ENCODE results near the gene SAMD3. TPM values are rescaled to one million over a fixed set of nuclear protein-coding genes. Genes with fewer than 3 reads are reported as not detected.

SAMD3 gene
- total RNA-seq, 1 experiment from 2014 or later: 0.39 TPM

GRCh38 chr6:130229645-130230044, 6.9 kb upstream of the SAMD3 start:
- H3T11ph ChIP-seq (ENCODE audit: low read length): no peak overlapping the region
- H3K56ac ChIP-seq (ENCODE audit: insufficient read length, low read depth, low read length): no peak overlapping the region
- no peak overlapping the region for H2BK12ac ChIP-seq (ENCODE audit: insufficient read length, low read depth, low read length)
- TF ChIP-seq, protein P1, sequence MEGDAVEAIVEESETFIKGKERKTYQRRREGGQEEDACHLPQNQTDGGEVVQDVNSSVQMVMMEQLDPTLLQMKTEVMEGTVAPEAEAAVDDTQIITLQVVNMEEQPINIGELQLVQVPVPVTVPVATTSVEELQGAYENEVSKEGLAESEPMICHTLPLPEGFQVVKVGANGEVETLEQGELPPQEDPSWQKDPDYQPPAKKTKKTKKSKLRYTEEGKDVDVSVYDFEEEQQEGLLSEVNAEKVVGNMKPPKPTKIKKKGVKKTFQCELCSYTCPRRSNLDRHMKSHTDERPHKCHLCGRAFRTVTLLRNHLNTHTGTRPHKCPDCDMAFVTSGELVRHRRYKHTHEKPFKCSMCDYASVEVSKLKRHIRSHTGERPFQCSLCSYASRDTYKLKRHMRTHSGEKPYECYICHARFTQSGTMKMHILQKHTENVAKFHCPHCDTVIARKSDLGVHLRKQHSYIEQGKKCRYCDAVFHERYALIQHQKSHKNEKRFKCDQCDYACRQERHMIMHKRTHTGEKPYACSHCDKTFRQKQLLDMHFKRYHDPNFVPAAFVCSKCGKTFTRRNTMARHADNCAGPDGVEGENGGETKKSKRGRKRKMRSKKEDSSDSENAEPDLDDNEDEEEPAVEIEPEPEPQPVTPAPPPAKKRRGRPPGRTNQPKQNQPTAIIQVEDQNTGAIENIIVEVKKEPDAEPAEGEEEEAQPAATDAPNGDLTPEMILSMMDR (conservative IDR thresholded peaks at IDR 0.05): no peak
- no peaks in the 10 kb centered on the region for H3K23me2 ChIP-seq (ENCODE audit: insufficient read length, low read depth, low read length, poor library complexity, severe bottlenecking)
- no peak overlapping the region for H2AFZ ChIP-seq (ENCODE audit: low read length)
- no peaks in the 10 kb centered on the region for H4K20me1 ChIP-seq (ENCODE audit: control insufficient read depth, insufficient read depth, insufficient read length)
- H3K27ac Mint-ChIP-seq: no peak overlapping the region
- H4K91ac ChIP-seq (ENCODE audit: insufficient read length, low read depth, low read length): no peak overlapping the region
- H2BK15ac ChIP-seq (ENCODE audit: low read depth, low read length): no peak overlapping the region
- no peak overlapping the region for H3K4me3 Mint-ChIP-seq
- no peak overlapping the region for H2BK5ac ChIP-seq (ENCODE audit: insufficient read length, low read length)
- H3K4ac ChIP-seq (ENCODE audit: low read depth, low read length): no peak overlapping the region
- H3K4me1 ChIP-seq (ENCODE audit: insufficient read depth, low read length): peaks cover 3% of the 10 kb centered on the region; the same call in 1 of the 2 replicates
- peaks cover 0 to 5% of the 10 kb centered on the region in 2 experiments; a peak in 1 of 5 replicates for H3K9me3 Mint-ChIP-seq
- no peaks in the 10 kb centered on the region for H3K27me3 ChIP-seq (ENCODE audit: insufficient read depth, low read length)
- peaks cover 8 to 12% of the 10 kb centered on the region in 2 experiments for H3K4me1 Mint-ChIP-seq
- no peak overlapping the region for H2AK5ac ChIP-seq (ENCODE audit: insufficient read length, low read length)
- DNase-seq: no peak
- no peaks in the 10 kb centered on the region for H3K79me2 ChIP-seq (ENCODE audit: insufficient read depth, low read length)
- H3K18ac ChIP-seq (ENCODE audit: insufficient read length, low read depth, low read length): no peak overlapping the region
- no peaks in the 10 kb centered on the region for H3K79me1 ChIP-seq (ENCODE audit: insufficient read depth, low read depth, low read length, poor library complexity, severe bottlenecking)
- H4K5ac ChIP-seq (ENCODE audit: insufficient read length, low read depth, low read length): no peak overlapping the region
- H2BK20ac ChIP-seq (ENCODE audit: low read depth, low read length, poor library complexity, severe bottlenecking): no peak overlapping the region
- H3K23ac ChIP-seq (ENCODE audit: insufficient read length, low read depth, low read length): no peak overlapping the region
- H2BK120ac ChIP-seq (ENCODE audit: low read depth, low read length, poor library complexity, severe bottlenecking): no peak overlapping the region
- no peak overlapping the region for H3K9ac ChIP-seq (ENCODE audit: extremely low read depth, insufficient read length, low read length)
- H3K36me3 Mint-ChIP-seq (ENCODE audit: insufficient read depth in 1 of 3, low read depth in 3 of 3): no peaks in the 10 kb centered on the region
- no peak overlapping the region for H3K4me2 ChIP-seq (ENCODE audit: insufficient read depth, insufficient read length, low read length)
- H4K8ac ChIP-seq (replicated peaks; ENCODE audit: insufficient read length, low read depth, low read length): no peak overlapping the region
- H3K27me3 Mint-ChIP-seq (ENCODE audit: low read depth): no peaks in the 10 kb centered on the region
- H3K27ac ChIP-seq (ENCODE audit: insufficient read length, low read depth, low read length): no peak overlapping the region
- H3K14ac ChIP-seq (ENCODE audit: insufficient read depth, low read length): no peak overlapping the region
- no CpG with 5 or more reads among the region's 4 CpGs for WGBS (ENCODE audit: extremely low coverage, insufficient read length, low lambda C conversion rate)
- no peaks in the 10 kb centered on the region for H3K9me3 ChIP-seq (ENCODE audit: control insufficient read depth, low read depth, low read length)
